Measurements from ENCODE around the gene POLK. TPM values are rescaled to one million over a fixed set of nuclear protein-coding genes. Genes with fewer than 3 reads are reported as not detected.
"Not testable (repeated sequence)": the region's sequence is repeated elsewhere in the genome, so short reads cannot be mapped to it uniquely, and the experiment has no call there.

POLK gene
- total and polyA plus RNA-seq, 7 donors = 4.9 to 29.9 (median 18.9) TPM

- Histone ChIP-seq H3K4me3 (no peak overlapping the region), H3K9me3 (peaks cover 7% of the 10 kb centered on the region), H3K4me1 (no peaks in the 10 kb centered on the region), H3K27me3 (ENCODE audit: insufficient read depth in 3 of 3, low read length in 2 of 3) (no peaks in the 10 kb centered on the region), H3K27ac (no peak overlapping the region), H3K36me3 (ENCODE audit: insufficient read depth in 1 of 2, low read depth in 1 of 2) (no peaks in the 10 kb centered on the region)
- TF ChIP-seq CTCF (IDR thresholded peaks at IDR 0.05) = no peak
- DNase-seq (no peak), ATAC-seq (no peak)
- 80 to 85% (median 83%) methylated on average over 4 of the region's 4 CpGs for WGBS, 3 donors
- intact Hi-C loops (cut with DNase I) = no loop called here
Observed at GRCh38 chr5:75475364-75475763, 36.3 kb upstream of the POLK start.

- H3K4me1 ChIP-seq = peaks cover 9% of the 10 kb centered on the region
- no peaks in the 10 kb centered on the region for H3K9me3 ChIP-seq
- no peaks in the 10 kb centered on the region for H3K27me3 ChIP-seq (ENCODE audit: insufficient read depth in 3 of 3, low read length in 2 of 3)
- H3K36me3 ChIP-seq (ENCODE audit: insufficient read depth in 1 of 2, low read depth in 1 of 2) = no peaks in the 10 kb centered on the region
- TF ChIP-seq CTCF (IDR thresholded peaks at IDR 0.05) = no peak
- WGBS, 3 donors = 80 to 89% (median 80%) methylated on average over 4 of the region's 4 CpGs
- ATAC-seq (peak in 1 of 4 donors; percentile 21), DNase-seq (no peak)
- H3K4me3 ChIP-seq = no peak overlapping the region
- no peak overlapping the region for H3K27ac ChIP-seq
- intact Hi-C loops (cut with DNase I) = no loop called here
Observed at GRCh38 chr5:75481024-75481423, 30.7 kb upstream of the POLK start.

GRCh38 chr5:75482482-75482881 is 29.2 kb upstream of the POLK start:
- 87 to 91% (median 89%) methylated on average over 3 of the region's 3 CpGs for whole genome bisulfite sequencing, 3 donors
- Histone ChIP-seq H3K9me3 (peaks cover 9% of the 10 kb centered on the region), H3K27me3 (ENCODE audit: insufficient read depth in 3 of 3, low read length in 2 of 3) (no peaks in the 10 kb centered on the region), H3K27ac (no peak overlapping the region), H3K4me1 (peaks cover 9% of the 10 kb centered on the region), H3K36me3 (ENCODE audit: insufficient read depth in 1 of 2, low read depth in 1 of 2) (no peaks in the 10 kb centered on the region), H3K4me3 (no peak overlapping the region)
- TF ChIP-seq CTCF (IDR thresholded peaks at IDR 0.05) = no peak
- intact Hi-C loops (cut with DNase I) = no loop called here
- DNase-seq (no peak), ATAC-seq (peak in 1 of 4 donors; percentile 67)

- no peaks in the 10 kb centered on the region for H3K36me3 ChIP-seq (ENCODE audit: insufficient read depth in 1 of 2, low read depth in 1 of 2)
- no peak overlapping the region for H3K27ac ChIP-seq
- H3K9me3 ChIP-seq = peaks cover 19% of the 10 kb centered on the region
- no peak for DNase-seq
- H3K4me1 ChIP-seq = peaks cover 9% of the 10 kb centered on the region
- 72 to 87% (median 84%) methylated on average over 1 of the region's 1 CpG for WGBS, 3 donors
- intact Hi-C loops (cut with DNase I) = no loop called here
- no peaks in the 10 kb centered on the region for H3K27me3 ChIP-seq (ENCODE audit: insufficient read depth in 3 of 3, low read length in 2 of 3)
- TF ChIP-seq CTCF (IDR thresholded peaks at IDR 0.05) = no peak
- no peak overlapping the region for H3K4me3 ChIP-seq
- ATAC-seq = no peak
Observed at GRCh38 chr5:75484605-75485004, 27.1 kb upstream of the POLK start.

- H3K9me3 ChIP-seq = peaks cover 19% of the 10 kb centered on the region
- H3K27me3 ChIP-seq (ENCODE audit: insufficient read depth in 3 of 3, low read length in 2 of 3); H3K27ac ChIP-seq; DNase-seq; H3K4me1 ChIP-seq; H3K4me3 ChIP-seq; intact Hi-C loops (cut with DNase I); H3K36me3 ChIP-seq (ENCODE audit: insufficient read depth in 1 of 2, low read depth in 1 of 2); ATAC-seq: not testable (repeated sequence)
- WGBS, 3 donors = 98 to 99% (median 99%) methylated on average over 6 of the region's 6 CpGs
Observed at GRCh38 chr5:75489847-75490246, 21.8 kb upstream of the POLK start.
